Mesothelial cell of epicardium (in vitro differentiated cells): ENCODE results near the gene SMARCD3. TPM values are rescaled to one million over a fixed set of nuclear protein-coding genes. Genes with fewer than 3 reads are reported as not detected.

ENCODE experiments used
- DNase-seq, 2 experiments: peaks; one replicate each; pipeline ENCODE4 v3.0.0; 2021; ENCODE audit warnings: low spot score in 2 of 2; ENCODE audit not compliant: unreplicated experiment in 2 of 2
- H3K27ac Mint-ChIP-seq: 2 replicates; pipeline ENCODE4 v1.8.0; 2021; ENCODE audit warnings: mixed read lengths
- H3K27me3 Mint-ChIP-seq: 2 replicates; pipeline ENCODE4 v1.8.0; 2021; ENCODE audit warnings: low read depth, mixed read lengths
- H3K36me3 Mint-ChIP-seq: 2 replicates; pipeline ENCODE4 v1.8.0; 2021; ENCODE audit warnings: mixed read lengths
- H3K4me1 Mint-ChIP-seq: 2 replicates; pipeline ENCODE4 v1.8.0; 2021; ENCODE audit warnings: mixed read lengths
- H3K4me3 Mint-ChIP-seq: 2 replicates; pipeline ENCODE4 v1.8.0; 2021; ENCODE audit warnings: mild to moderate bottlenecking, moderate library complexity, mixed read lengths
- H3K9me3 Mint-ChIP-seq: 2 replicates; pipeline ENCODE4 v1.8.0; 2021; ENCODE audit warnings: mixed read lengths
- total RNA-seq: library from RNA; stranded (reverse); gene quantifications from 3 replicates; pipeline ENCODE4 v1.2.1, GENCODE V29; 2021
- TF ChIP-seq, protein P1 (sequence below): fragments of 200-600 bp; sonication (generic); IDR thresholded peaks from one replicate; pipeline ENCODE4 v1.5.0; 2021; ENCODE audit warnings: antibody characterized with exemption; ENCODE audit not compliant: unreplicated experiment

Gene SMARCD3
- total RNA-seq, 1 donor from 2014 or later = 114 TPM

DNA sequence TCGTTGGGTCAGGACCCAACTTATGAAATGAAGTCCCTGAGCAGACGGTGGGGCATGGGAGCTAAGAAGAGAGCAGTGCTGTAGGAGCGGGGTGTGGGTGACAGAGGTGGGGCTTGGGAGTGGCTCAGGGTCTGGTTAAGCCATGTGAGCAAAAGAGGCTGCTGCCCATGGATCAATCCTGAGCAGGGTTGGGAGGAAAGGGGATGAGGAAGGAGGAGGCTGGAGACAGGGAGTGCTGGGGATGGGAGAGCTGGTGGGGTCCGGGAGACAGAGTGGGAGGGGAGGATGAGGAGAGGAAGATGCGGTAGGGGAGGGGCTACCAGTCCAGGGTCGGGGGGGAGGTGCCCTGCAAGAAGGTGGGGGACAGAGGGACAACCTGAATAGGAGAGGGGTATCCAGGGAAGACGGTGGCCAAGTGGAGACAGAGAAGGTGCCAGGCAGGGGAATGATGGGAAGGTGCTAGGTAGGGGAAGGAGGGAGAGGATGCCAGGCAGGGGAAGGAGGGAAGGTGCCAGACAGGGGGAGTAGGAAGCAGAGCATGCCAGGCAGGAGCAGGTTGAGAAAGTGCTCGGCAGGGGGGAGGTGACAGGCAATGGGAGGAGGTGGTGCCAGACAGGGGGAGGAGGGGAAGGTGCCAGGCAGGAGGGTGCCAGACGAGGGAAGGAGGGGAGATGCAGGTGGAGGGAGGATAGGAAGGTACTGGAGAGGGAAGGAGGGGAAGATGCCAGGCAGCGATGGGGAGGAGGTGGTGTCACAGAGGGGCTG, 27.5 kb upstream of the SMARCD3 start:
- H3K4me3 Mint-ChIP-seq = peak overlapping the region; percentile 55
- H3K9me3 Mint-ChIP-seq = no peaks in the 10 kb centered on the region
- peaks cover 19% of the 10 kb centered on the region for H3K27me3 Mint-ChIP-seq
- no peak for DNase-seq
- H3K27ac Mint-ChIP-seq = no peak overlapping the region
- H3K36me3 Mint-ChIP-seq = no peaks in the 10 kb centered on the region
- TF ChIP-seq, protein P1, sequence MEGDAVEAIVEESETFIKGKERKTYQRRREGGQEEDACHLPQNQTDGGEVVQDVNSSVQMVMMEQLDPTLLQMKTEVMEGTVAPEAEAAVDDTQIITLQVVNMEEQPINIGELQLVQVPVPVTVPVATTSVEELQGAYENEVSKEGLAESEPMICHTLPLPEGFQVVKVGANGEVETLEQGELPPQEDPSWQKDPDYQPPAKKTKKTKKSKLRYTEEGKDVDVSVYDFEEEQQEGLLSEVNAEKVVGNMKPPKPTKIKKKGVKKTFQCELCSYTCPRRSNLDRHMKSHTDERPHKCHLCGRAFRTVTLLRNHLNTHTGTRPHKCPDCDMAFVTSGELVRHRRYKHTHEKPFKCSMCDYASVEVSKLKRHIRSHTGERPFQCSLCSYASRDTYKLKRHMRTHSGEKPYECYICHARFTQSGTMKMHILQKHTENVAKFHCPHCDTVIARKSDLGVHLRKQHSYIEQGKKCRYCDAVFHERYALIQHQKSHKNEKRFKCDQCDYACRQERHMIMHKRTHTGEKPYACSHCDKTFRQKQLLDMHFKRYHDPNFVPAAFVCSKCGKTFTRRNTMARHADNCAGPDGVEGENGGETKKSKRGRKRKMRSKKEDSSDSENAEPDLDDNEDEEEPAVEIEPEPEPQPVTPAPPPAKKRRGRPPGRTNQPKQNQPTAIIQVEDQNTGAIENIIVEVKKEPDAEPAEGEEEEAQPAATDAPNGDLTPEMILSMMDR = no peak
- H3K4me1 Mint-ChIP-seq = peaks cover 18% of the 10 kb centered on the region

GRCh38 chr7:151274936-151275812, 26.7 kb upstream of the SMARCD3 start:
- DNase-seq = no peak
- Mint-ChIP-seq H3K4me1 (peaks cover 18% of the 10 kb centered on the region), H3K27ac (no peak overlapping the region), H3K4me3 (peak overlapping the region; percentile 55), H3K9me3 (no peaks in the 10 kb centered on the region), H3K27me3 (peaks cover 16% of the 10 kb centered on the region), H3K36me3 (no peaks in the 10 kb centered on the region)
- TF ChIP-seq, protein P1 = no peak

GRCh38 chr7:151274396-151274795, 25.9 kb upstream of the SMARCD3 start:
- Mint-ChIP-seq H3K4me3 (peak overlapping the region; percentile 40), H3K27me3 (peaks cover 16% of the 10 kb centered on the region), H3K9me3 (no peaks in the 10 kb centered on the region), H3K4me1 (peaks cover 18% of the 10 kb centered on the region), H3K27ac (no peak overlapping the region), H3K36me3 (no peaks in the 10 kb centered on the region)
- TF ChIP-seq, protein P1 = no peak
- DNase-seq = no peak

DNA sequence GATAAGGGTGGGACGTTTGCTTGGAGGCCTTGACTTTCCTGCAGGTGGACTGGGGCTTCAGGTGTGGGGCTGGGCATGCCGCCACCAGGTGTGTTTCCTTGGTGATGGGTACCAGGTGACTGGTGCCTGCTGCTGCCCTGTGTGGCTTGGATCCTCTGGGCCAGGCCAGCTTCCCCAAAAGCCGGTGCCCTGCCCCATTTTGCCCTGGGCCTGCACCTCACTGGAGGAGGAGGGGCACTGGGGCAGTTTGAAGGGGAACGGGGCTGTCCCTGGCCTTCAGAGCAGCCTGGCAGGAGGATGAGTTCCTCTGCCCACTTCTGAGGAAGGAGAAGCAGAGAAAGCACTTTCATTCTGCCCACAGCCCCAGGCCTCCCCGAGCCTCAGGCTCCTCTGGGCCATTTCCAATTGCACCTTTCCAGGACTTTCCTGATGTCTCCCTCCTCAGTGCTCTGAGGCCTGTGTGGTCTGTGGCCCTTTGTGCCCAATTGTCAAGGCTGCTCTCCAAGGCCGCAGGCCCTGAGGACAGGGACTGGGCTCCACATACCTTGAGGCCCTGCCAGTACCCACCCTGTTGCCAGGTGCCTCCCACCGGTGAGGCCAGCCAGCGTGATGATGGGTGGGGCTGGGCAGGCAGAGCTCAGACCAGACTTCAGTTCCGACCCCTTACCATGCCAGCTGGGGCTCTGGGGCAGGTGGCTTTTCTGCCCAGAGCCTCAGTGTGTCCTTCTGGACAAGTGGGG, 25.3 kb upstream of the SMARCD3 start:
- Mint-ChIP-seq H3K36me3 (no peaks in the 10 kb centered on the region), H3K27me3 (peaks cover 13% of the 10 kb centered on the region), H3K4me3 (no peak overlapping the region), H3K4me1 (peaks cover 18% of the 10 kb centered on the region), H3K27ac (no peak overlapping the region), H3K9me3 (no peaks in the 10 kb centered on the region)
- no peak for DNase-seq
- TF ChIP-seq, protein P1 = no peak

DNA sequence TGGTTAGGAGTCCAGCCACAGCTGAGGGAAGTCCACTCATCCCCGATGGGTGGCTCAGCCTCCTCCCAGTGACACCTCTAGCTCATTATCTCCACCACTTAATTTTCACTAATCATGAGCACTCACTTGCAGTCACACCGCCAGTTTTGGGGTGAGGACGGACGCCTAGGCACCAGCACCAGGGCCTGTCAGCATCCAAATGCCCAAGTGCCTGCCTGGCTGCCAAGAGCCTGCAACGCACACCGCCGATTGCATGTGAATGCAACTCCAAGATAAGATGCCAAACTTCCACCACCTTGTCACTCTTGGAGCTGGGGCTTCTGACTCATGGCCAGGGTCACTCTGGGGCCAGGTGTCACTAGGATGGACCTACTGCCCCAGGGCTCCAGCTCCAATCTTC, 24.4 kb upstream of the SMARCD3 start:
- TF ChIP-seq, protein P1 = no peak
- H3K27ac Mint-ChIP-seq = no peak overlapping the region
- H3K4me1 Mint-ChIP-seq = peaks cover 18% of the 10 kb centered on the region
- peaks cover 8% of the 10 kb centered on the region for H3K27me3 Mint-ChIP-seq
- no peaks in the 10 kb centered on the region for H3K9me3 Mint-ChIP-seq
- no peaks in the 10 kb centered on the region for H3K36me3 Mint-ChIP-seq
- no peak overlapping the region for H3K4me3 Mint-ChIP-seq
- no peak for DNase-seq
